NB4 (cell line): Measurements from ENCODE around the gene BICD1.

Source experiments
- DNase-seq: peaks from one replicate; pipeline ENCODE4 v3.0.0; 2010; ENCODE audit warnings: low read depth
- H3K4me3 ChIP-seq: one replicate; pipeline ENCODE4 v1.5.1; 2011; ENCODE audit warnings: mild to moderate bottlenecking, low read depth, low read length, moderate library complexity
- CTCF ChIP-seq: IDR thresholded peaks from one replicate; pipeline ENCODE4 v1.5.1; 2012; ENCODE audit warnings: low read depth, low read length
- MAX ChIP-seq: IDR thresholded peaks from 2 replicates; pipeline ENCODE4 v1.6.1; 2011; ENCODE audit warnings: low read depth, low read length
- MYC ChIP-seq: IDR thresholded peaks from 2 replicates; pipeline ENCODE4 v1.6.1; 2011; ENCODE audit warnings: low read depth, low read length
- POLR2A ChIP-seq: IDR thresholded peaks from 2 replicates; pipeline ENCODE4 v1.6.1; 2011; ENCODE audit warnings: mild to moderate bottlenecking; ENCODE audit not compliant: insufficient read length; ENCODE audit errors: extremely low read depth

BICD1 gene

GRCh38 chr12:32281098-32281497, 174.5 kb downstream of the BICD1 start:
- no peak overlapping the region for H3K4me3 ChIP-seq
- no peak for DNase-seq
- TF ChIP-seq MYC (no peak), POLR2A (no peak), MAX (no peak)

GRCh38 chr12:32284561-32284960, 177.9 kb downstream of the BICD1 start:
- no peak for DNase-seq
- TF ChIP-seq MAX: no peak
- no peak for TF ChIP-seq MYC
- no peak for TF ChIP-seq POLR2A
- H3K4me3 ChIP-seq: no peak overlapping the region

- H3K4me3 ChIP-seq: no peak overlapping the region
- TF ChIP-seq MAX (no peak), POLR2A (no peak), CTCF (no peak), MYC (no peak)
- DNase-seq: no peak
Observed at GRCh38 chr12:32285021-32285420, 178.4 kb downstream of the BICD1 start.

- no peak for DNase-seq
- H3K4me3 ChIP-seq: no peak overlapping the region
- no peak for TF ChIP-seq POLR2A
- TF ChIP-seq MAX: no peak
- no peak for TF ChIP-seq CTCF
- no peak for TF ChIP-seq MYC
Observed at GRCh38 chr12:32285489-32285888, 178.8 kb downstream of the BICD1 start.

- H3K4me3 ChIP-seq: no peak overlapping the region
- TF ChIP-seq POLR2A (no peak), MAX (no peak), MYC (no peak), CTCF (no peak)
- DNase-seq: no peak
Observed at GRCh38 chr12:32290411-32290810, 183.8 kb downstream of the BICD1 start.

- no peak for TF ChIP-seq POLR2A
- TF ChIP-seq CTCF: no peak
- no peak for TF ChIP-seq MAX
- no peak for TF ChIP-seq MYC
- DNase-seq: no peak
- no peak overlapping the region for H3K4me3 ChIP-seq
Observed at GRCh38 chr12:32292151-32292550, 185.5 kb downstream of the BICD1 start.

GRCh38 chr12:32293808-32294419, 187.3 kb downstream of the BICD1 start:
- no peak overlapping the region for H3K4me3 ChIP-seq
- DNase-seq: no peak
- TF ChIP-seq MAX (no peak), POLR2A (no peak), CTCF (no peak), MYC (no peak)
